ENCODE measurements around the gene AUTS2. TPM values are rescaled to one million over a fixed set of nuclear protein-coding genes. Genes with fewer than 3 reads are reported as not detected.

Gene AUTS2
- polyA plus RNA-seq, 1 donor from 2014 or later, result 97.3 TPM

GRCh38 chr7:69608878-69609277, 10.6 kb downstream of the AUTS2 start:
- no peak overlapping the region for H3K27ac ChIP-seq (ENCODE audit: low read length)
- no peak for TF ChIP-seq REST (IDR thresholded peaks at IDR 0.05; ENCODE audit: borderline replicate concordance)
- no peak for TF ChIP-seq SMC3 (conservative IDR thresholded peaks at IDR 0.05; ENCODE audit: poor library complexity)
- TF ChIP-seq TAF1 (IDR thresholded peaks at IDR 0.05; ENCODE audit: low read depth), result no peak
- TF ChIP-seq EP300 (conservative IDR thresholded peaks at IDR 0.05; ENCODE audit: poor library complexity, severe bottlenecking), result no peak
- TF ChIP-seq MXI1 (conservative IDR thresholded peaks at IDR 0.05; ENCODE audit: poor library complexity, severe bottlenecking), result no peak
- no peak for TF ChIP-seq CTCF (IDR thresholded peaks at IDR 0.05; ENCODE audit: poor library complexity, severe bottlenecking)
- no peak for TF ChIP-seq EZH2 (IDR thresholded peaks at IDR 0.05; ENCODE audit: borderline replicate concordance, insufficient read depth, low read length, poor library complexity, severe bottlenecking)
- TF ChIP-seq POLR2AphosphoS5 (IDR thresholded peaks at IDR 0.05), result no peak
- TF ChIP-seq RAD21 (conservative IDR thresholded peaks at IDR 0.05), result no peak
- no peak overlapping the region for H3K9ac ChIP-seq (ENCODE audit: low read length)
- peaks cover 25% of the 10 kb centered on the region for H4K20me1 ChIP-seq (ENCODE audit: insufficient read depth)
- H3K4me2 ChIP-seq (ENCODE audit: low read length), result no peak overlapping the region
- H3F3A ChIP-seq (ENCODE audit: insufficient read depth, low read length, poor library complexity, severe bottlenecking), result peaks cover 6% of the 10 kb centered on the region
- peaks cover 93% of the 10 kb centered on the region for H3K79me2 ChIP-seq (replicated peaks; ENCODE audit: insufficient read depth, low read length)
- no peaks in the 10 kb centered on the region for H3K9me3 ChIP-seq (ENCODE audit: low read length)
- no peaks in the 10 kb centered on the region for H3K27me3 ChIP-seq (ENCODE audit: insufficient read depth, low read depth, low read length)
- no peak overlapping the region for H2AFZ ChIP-seq (ENCODE audit: low read depth, low read length)
- no peaks in the 10 kb centered on the region for H3K9me2 ChIP-seq (ENCODE audit: insufficient read depth, low read length)
- H3K36me3 ChIP-seq (ENCODE audit: insufficient read depth, low read length), result no peaks in the 10 kb centered on the region
- no peak overlapping the region for H3K4me3 ChIP-seq (ENCODE audit: low read length)

GRCh38 chr7:69609541-69610373, 11.5 kb downstream of the AUTS2 start:
- Histone ChIP-seq H3K9ac (ENCODE audit: low read length) (peak overlapping the region; percentile 8), H3F3A (ENCODE audit: insufficient read depth, low read length, poor library complexity, severe bottlenecking) (peaks cover 6% of the 10 kb centered on the region), H3K9me3 (ENCODE audit: low read length) (no peaks in the 10 kb centered on the region), H3K27me3 (ENCODE audit: insufficient read depth, low read depth, low read length) (no peaks in the 10 kb centered on the region), H3K36me3 (ENCODE audit: insufficient read depth, low read length) (no peaks in the 10 kb centered on the region), H3K27ac (ENCODE audit: low read length) (peak overlapping the region; percentile 44), H3K9me2 (ENCODE audit: insufficient read depth, low read length) (no peaks in the 10 kb centered on the region), H3K4me3 (ENCODE audit: low read length) (peak overlapping the region; percentile 47), H2AFZ (ENCODE audit: low read depth, low read length) (no peak overlapping the region), H3K4me2 (ENCODE audit: low read length) (peak overlapping the region; percentile 59), H4K20me1 (ENCODE audit: insufficient read depth) (peaks cover 21% of the 10 kb centered on the region), H3K79me2 (replicated peaks; ENCODE audit: insufficient read depth, low read length) (peaks cover 92% of the 10 kb centered on the region)
- TF ChIP-seq EP300 (conservative IDR thresholded peaks at IDR 0.05; ENCODE audit: poor library complexity, severe bottlenecking), result no peak
- TF ChIP-seq TAF1 (IDR thresholded peaks at IDR 0.05; ENCODE audit: low read depth), result no peak
- TF ChIP-seq MXI1 (conservative IDR thresholded peaks at IDR 0.05; ENCODE audit: poor library complexity, severe bottlenecking), result no peak
- TF ChIP-seq RAD21 (conservative IDR thresholded peaks at IDR 0.05), result no peak
- TF ChIP-seq EZH2 (IDR thresholded peaks at IDR 0.05; ENCODE audit: borderline replicate concordance, insufficient read depth, low read length, poor library complexity, severe bottlenecking), result no peak
- no peak for TF ChIP-seq REST (IDR thresholded peaks at IDR 0.05; ENCODE audit: borderline replicate concordance)
- TF ChIP-seq CTCF (IDR thresholded peaks at IDR 0.05; ENCODE audit: poor library complexity, severe bottlenecking), result no peak
- TF ChIP-seq SMC3 (conservative IDR thresholded peaks at IDR 0.05; ENCODE audit: poor library complexity), result no peak
- no peak for TF ChIP-seq POLR2AphosphoS5 (IDR thresholded peaks at IDR 0.05)
